Activated T-helper 1 cell treated with anti-CD3 and anti-CD28 coated beads, Interleukin-12 subunit alpha, Interleukin-12 subunit beta, Interleukin-2, Interleukin-4 antibody, amounts not matched to agents 30 ng/mL and 10 ng/mL and 1 ng/mL, durations not matched to agents 14 hours and 24 hours and 36 hours (primary cell): Measurements from ENCODE around the gene PRPF6. TPM values are rescaled to one million over a fixed set of nuclear protein-coding genes. Genes with fewer than 3 reads are reported as not detected.
A peak's percentile ranks its signal among the peaks of the same experiment; 100 is the strongest.

ENCODE experiments used
- DNase-seq: peaks from one replicate; pipeline ENCODE4 v3.0.0; 2021; ENCODE audit warnings: low spot score
- H3K27ac Mint-ChIP-seq: one replicate; pipeline ENCODE4 v1.8.0; 2021; ENCODE audit warnings: mild to moderate bottlenecking, mixed read lengths
- H3K27me3 Mint-ChIP-seq: one replicate; pipeline ENCODE4 v1.8.0; 2022; ENCODE audit warnings: mild to moderate bottlenecking, moderate library complexity, mixed read lengths; ENCODE audit not compliant: insufficient read depth
- H3K36me3 Mint-ChIP-seq: one replicate; pipeline ENCODE4 v1.8.0; 2021; ENCODE audit warnings: low read depth, mixed read lengths
- H3K4me1 Mint-ChIP-seq: one replicate; pipeline ENCODE4 v1.8.0; 2021; ENCODE audit warnings: low read depth, mixed read lengths
- H3K4me3 Mint-ChIP-seq: one replicate; pipeline ENCODE4 v1.8.0; 2021; ENCODE audit warnings: mild to moderate bottlenecking, moderate library complexity, mixed read lengths
- H3K9me3 Mint-ChIP-seq: one replicate; pipeline ENCODE4 v1.8.0; 2021; ENCODE audit warnings: mixed read lengths
- intact Hi-C: fragments of 100-400 bp; cut with micrococcal nuclease; formaldehyde crosslinking; loops from one replicate; pipeline ENCODE4 v1.15.1; 2024
- total RNA-seq: library from RNA; stranded (reverse); gene quantifications from 2 replicates; pipeline ENCODE4 v1.2.3, GENCODE V29; 2022

Gene PRPF6
- total RNA-seq, 1 donor from 2014 or later: 82.3 TPM

GRCh38 chr20:64071341-64072332, 90.7 kb downstream of the PRPF6 start:
- intact Hi-C loops: no loop called here
- no peaks in the 10 kb centered on the region for H3K9me3 Mint-ChIP-seq

DNA sequence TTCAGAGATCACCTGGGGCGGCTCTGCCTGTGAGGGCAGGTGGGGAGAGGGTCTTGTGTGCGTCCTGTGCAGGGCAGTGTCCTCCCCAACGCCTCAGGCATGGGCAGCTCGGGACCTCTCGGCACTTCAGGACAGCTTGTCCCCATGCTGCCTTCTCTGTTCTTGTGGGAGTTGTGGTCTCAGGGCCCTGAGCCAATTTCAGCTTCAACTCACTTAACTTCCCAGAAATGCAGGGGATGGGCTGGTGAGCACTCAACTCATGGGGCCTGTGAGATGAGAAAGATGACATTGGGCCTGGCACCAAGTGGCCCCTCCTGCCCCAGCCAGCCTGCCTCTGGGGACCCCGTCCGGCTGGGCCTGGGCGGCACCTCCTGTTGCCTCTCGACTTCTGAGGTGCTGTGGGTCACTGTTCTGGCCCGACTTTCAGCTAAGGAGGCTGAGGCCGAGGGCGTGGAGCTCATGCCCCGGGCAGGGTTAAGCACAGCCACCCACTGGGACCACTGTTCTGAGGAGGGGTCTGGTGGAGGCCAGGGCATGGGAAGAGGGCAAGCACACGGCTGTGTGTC, 91.6 kb downstream of the PRPF6 start:
- Mint-ChIP-seq H3K9me3 (no peaks in the 10 kb centered on the region), H3K36me3 (peaks cover 9% of the 10 kb centered on the region), H3K4me3 (no peak overlapping the region), H3K4me1 (peaks cover 5% of the 10 kb centered on the region), H3K27me3 (no peaks in the 10 kb centered on the region), H3K27ac (no peak overlapping the region)
- no peak for DNase-seq
- intact Hi-C loops: no loop called here

More at GRCh38 chr20:64071341-64072332, 90.7 kb downstream of the PRPF6 start:
- no peak for DNase-seq
- no peaks in the 10 kb centered on the region for H3K27me3 Mint-ChIP-seq
- no peak overlapping the region for H3K4me3 Mint-ChIP-seq
- H3K36me3 Mint-ChIP-seq: peaks cover 9% of the 10 kb centered on the region
- H3K27ac Mint-ChIP-seq: no peak overlapping the region
- H3K4me1 Mint-ChIP-seq: peaks cover 15% of the 10 kb centered on the region

DNA sequence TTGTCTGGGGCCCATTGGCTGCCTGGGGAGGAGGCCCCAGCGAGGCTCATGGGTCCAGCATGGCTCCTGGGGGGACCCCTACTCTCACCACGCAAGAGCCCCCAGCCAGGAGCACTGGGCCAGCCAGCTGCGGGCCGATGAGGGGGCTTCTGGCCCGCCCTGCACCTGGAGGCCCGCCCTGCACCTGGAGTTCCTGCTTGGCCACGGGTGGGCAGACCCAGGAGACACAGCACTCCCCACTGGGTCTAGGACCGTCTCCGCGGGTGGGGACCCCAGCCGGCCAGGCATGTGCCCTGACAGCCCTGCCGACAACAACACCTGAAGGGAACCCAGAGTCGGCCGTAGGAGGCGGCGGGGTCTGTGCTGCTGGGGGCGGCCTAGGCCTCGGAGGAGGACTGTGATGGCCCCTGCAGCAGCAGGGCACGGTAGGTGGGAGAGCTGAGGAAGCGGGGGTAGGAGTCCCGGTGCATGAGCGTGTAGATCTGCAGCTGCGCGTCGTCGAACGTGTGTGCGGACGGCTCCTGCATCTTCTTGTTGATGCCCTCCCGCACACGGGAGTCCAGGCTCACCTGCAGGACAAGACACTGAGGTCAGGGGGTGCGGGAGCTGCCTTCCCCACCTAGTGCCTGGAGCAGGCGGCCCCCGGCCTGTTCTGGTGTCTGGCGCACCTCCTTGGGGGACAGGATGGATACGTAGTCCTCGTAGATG, 92.7 kb downstream of the PRPF6 start:
- H3K27ac Mint-ChIP-seq: peak overlapping the region; percentile 55
- H3K4me1 Mint-ChIP-seq: peaks cover 10% of the 10 kb centered on the region
- H3K9me3 Mint-ChIP-seq: no peaks in the 10 kb centered on the region
- H3K36me3 Mint-ChIP-seq: peaks cover 12% of the 10 kb centered on the region
- no peaks in the 10 kb centered on the region for H3K27me3 Mint-ChIP-seq
- no peak overlapping the region for H3K4me3 Mint-ChIP-seq
- DNase-seq: no peak
- intact Hi-C loops: no loop called here

DNA sequence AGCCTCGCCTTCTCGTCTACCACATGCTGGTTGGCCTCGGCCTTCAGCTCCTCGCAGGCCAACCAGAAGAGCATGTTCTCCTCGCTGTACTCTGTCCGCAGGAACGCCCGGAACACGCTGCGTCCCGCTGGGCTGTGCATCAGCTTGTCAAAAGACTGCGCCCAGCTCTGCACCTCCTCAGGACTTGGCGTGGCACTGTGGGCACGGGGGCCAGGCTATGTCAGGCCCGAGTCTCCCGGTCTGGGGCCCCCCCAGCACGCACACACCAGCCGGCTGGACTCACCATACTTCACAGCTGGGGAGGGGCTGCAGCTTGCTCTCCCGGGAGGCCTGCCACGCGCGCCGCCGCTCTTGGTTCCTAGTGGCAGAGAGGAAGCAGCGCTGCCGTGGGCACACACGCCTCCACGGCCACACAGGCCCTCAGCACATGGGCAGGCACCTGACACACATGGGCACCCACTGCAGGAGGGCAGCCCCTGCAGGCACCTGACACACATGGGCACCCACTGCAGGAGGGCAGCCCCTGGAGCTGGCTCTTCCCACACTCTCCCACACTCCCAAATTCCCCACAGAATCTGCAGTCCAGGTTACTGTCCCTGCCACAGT, 93.4 kb downstream of the PRPF6 start:
- Mint-ChIP-seq H3K36me3 (peaks cover 12% of the 10 kb centered on the region), H3K4me3 (no peak overlapping the region), H3K4me1 (peaks cover 14% of the 10 kb centered on the region), H3K9me3 (no peaks in the 10 kb centered on the region), H3K27ac (no peak overlapping the region), H3K27me3 (no peaks in the 10 kb centered on the region)
- no peak for DNase-seq
- intact Hi-C loops: no loop called here

GRCh38 chr20:64074963-64075362, 94.0 kb downstream of the PRPF6 start:
- Mint-ChIP-seq H3K9me3 (no peaks in the 10 kb centered on the region), H3K36me3 (peaks cover 12% of the 10 kb centered on the region), H3K4me1 (peaks cover 14% of the 10 kb centered on the region), H3K4me3 (no peak overlapping the region), H3K27ac (no peak overlapping the region), H3K27me3 (no peaks in the 10 kb centered on the region)
- DNase-seq: no peak
- intact Hi-C loops: loop anchor here (5.0 kb wide), 4 partner anchors 38 to 858 kb away; partner anchors contain the start of genes C20orf204, DNAJC5, RTEL1 and YTHDF1

DNA sequence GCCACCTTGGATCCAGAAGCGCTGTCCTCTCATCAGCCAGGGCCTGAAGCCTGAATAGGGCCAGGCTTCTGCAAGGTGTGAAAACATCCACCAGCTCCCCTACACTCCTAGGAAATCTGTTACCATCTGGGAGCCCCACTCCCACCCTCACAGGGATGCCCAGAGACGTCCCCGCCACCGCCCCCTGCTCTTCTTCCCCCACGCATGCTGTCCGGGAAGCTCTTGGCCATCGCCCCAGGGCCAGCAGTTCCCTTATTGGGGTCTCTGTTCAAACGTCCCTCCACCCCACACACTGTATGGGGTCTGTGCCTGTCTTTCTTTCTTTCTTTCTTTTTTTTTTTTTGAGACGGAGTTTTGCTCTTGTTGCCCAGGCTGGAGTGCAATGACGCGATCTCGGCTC, 94.6 kb downstream of the PRPF6 start:
- no peak for DNase-seq
- Mint-ChIP-seq H3K27me3 (no peaks in the 10 kb centered on the region), H3K9me3 (no peaks in the 10 kb centered on the region), H3K4me1 (peaks cover 14% of the 10 kb centered on the region), H3K4me3 (no peak overlapping the region), H3K27ac (no peak overlapping the region), H3K36me3 (peaks cover 12% of the 10 kb centered on the region)
- intact Hi-C loops: loop anchor here (5.0 kb wide), 4 partner anchors 38 to 858 kb away; partner anchors contain the start of genes C20orf204, DNAJC5, RTEL1 and YTHDF1

GRCh38 chr20:64076061-64076997, 95.4 kb downstream of the PRPF6 start:
- H3K36me3 Mint-ChIP-seq: peaks cover 10% of the 10 kb centered on the region
- peak overlapping the region; percentile 93 for H3K4me3 Mint-ChIP-seq
- H3K4me1 Mint-ChIP-seq: peaks cover 14% of the 10 kb centered on the region

GRCh38 chr20:64077094-64077493, 96.2 kb downstream of the PRPF6 start:
- intact Hi-C loops: loop anchor here (1.0 to 5.0 kb wide), 6 partner anchors 11 to 860 kb away; partner anchors contain the start of genes C20orf204, DNAJC5, RTEL1 and YTHDF1
- Mint-ChIP-seq H3K27me3 (no peaks in the 10 kb centered on the region), H3K4me3 (peak overlapping the region; percentile 93), H3K4me1 (peaks cover 19% of the 10 kb centered on the region), H3K36me3 (peaks cover 10% of the 10 kb centered on the region), H3K27ac (peak overlapping the region; percentile 72), H3K9me3 (no peaks in the 10 kb centered on the region)
- DNase-seq: peak; percentile 33

More at GRCh38 chr20:64076061-64076997, 95.4 kb downstream of the PRPF6 start:
- intact Hi-C loops: loop anchor here (5.0 kb wide), 4 partner anchors 39 to 859 kb away; partner anchors contain the start of genes C20orf204, DNAJC5, RTEL1 and YTHDF1
- no peaks in the 10 kb centered on the region for H3K27me3 Mint-ChIP-seq
- DNase-seq: no peak
- no peaks in the 10 kb centered on the region for H3K9me3 Mint-ChIP-seq
- H3K27ac Mint-ChIP-seq: no peak overlapping the region

GRCh38 chr20:64077541-64077875, 96.6 kb downstream of the PRPF6 start:
- intact Hi-C loops: loop anchor here (1.0 to 5.0 kb wide), 6 partner anchors 11 to 860 kb away; partner anchors contain the start of genes C20orf204, DNAJC5, RTEL1 and YTHDF1
- peak overlapping the region; percentile 93 for H3K4me3 Mint-ChIP-seq
- peak overlapping the region; percentile 84 for H3K27ac Mint-ChIP-seq
- H3K27me3 Mint-ChIP-seq: peaks cover 2% of the 10 kb centered on the region
- peaks cover 9% of the 10 kb centered on the region for H3K36me3 Mint-ChIP-seq
- DNase-seq: no peak
- peaks cover 19% of the 10 kb centered on the region for H3K4me1 Mint-ChIP-seq
- H3K9me3 Mint-ChIP-seq: no peaks in the 10 kb centered on the region

DNA sequence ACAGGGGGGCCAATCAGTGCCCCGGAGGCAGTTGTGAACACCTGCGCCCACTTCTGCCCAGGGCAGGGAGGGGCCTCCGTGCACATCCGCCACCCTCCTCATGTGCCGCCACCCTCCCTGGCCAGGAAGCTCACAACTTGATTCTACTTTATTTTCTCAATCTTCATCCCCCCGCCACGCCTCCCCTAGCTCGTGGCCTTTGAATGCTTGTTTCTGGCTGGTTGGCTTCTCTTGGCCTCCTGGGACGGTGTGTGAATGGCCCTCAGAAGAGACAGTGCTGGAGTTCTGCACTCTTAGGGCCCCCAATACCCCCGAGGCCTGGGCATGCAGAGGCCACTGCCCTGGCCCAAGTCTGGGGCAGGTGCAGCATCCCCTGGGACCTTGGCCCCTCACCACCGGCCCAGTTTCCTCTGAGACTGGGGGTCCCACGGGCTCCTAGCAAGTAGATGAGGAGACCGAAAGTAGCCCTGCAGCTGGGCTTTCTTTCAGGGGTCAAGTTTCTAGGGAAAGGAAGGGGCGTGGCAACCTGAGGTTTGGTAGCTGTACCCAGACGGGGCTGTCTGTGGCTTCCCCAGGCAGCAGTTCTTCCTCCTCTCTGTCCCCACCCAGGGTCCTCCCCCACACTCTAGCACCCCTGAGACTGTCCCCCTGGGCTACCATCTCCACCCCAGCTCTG, 97.1 kb downstream of the PRPF6 start:
- peaks cover 20% of the 10 kb centered on the region for H3K4me1 Mint-ChIP-seq
- DNase-seq: peak; percentile 52
- peak overlapping the region; percentile 84 for H3K27ac Mint-ChIP-seq

GRCh38 chr20:64078934-64079272, 98.0 kb downstream of the PRPF6 start:
- Mint-ChIP-seq H3K27me3 (peaks cover 4% of the 10 kb centered on the region), H3K27ac (peak overlapping the region; percentile 83), H3K36me3 (peaks cover 8% of the 10 kb centered on the region), H3K4me3 (peak overlapping the region; percentile 93), H3K4me1 (peaks cover 20% of the 10 kb centered on the region), H3K9me3 (no peaks in the 10 kb centered on the region)
- intact Hi-C loops: loop anchor here (1.0 to 5.0 kb wide), 7 partner anchors 16 to 862 kb away; partner anchors contain the start of genes C20orf204, DNAJC5, PCMTD2 and RTEL1
- no peak for DNase-seq

More for the DNA sequence above, 97.1 kb downstream of the PRPF6 start:
- intact Hi-C loops: loop anchor here (1.0 to 5.0 kb wide), 6 partner anchors 12 to 861 kb away; partner anchors contain the start of genes C20orf204, DNAJC5, RTEL1 and YTHDF1
- H3K4me3 Mint-ChIP-seq: peak overlapping the region; percentile 93
- peaks cover 8% of the 10 kb centered on the region for H3K36me3 Mint-ChIP-seq
- no peaks in the 10 kb centered on the region for H3K9me3 Mint-ChIP-seq
- H3K27me3 Mint-ChIP-seq: peaks cover 4% of the 10 kb centered on the region
